ENCODE results near the gene EPB41L2. TPM values are rescaled to one million over a fixed set of nuclear protein-coding genes. Genes with fewer than 3 reads are reported as not detected.

Gene EPB41L2
- total RNA-seq, 1 experiment from 2014 or later: 91.7 TPM

- Histone ChIP-seq H3K27me3 (replicated peaks; ENCODE audit: control insufficient read depth, insufficient read depth, low read length) (no peaks in the 10 kb centered on the region), H3K4me1 (no peaks in the 10 kb centered on the region), H3K4me3 (ENCODE audit: low read depth, low read length) (no peak overlapping the region), H3K9me3 (no peaks in the 10 kb centered on the region), H3K36me3 (ENCODE audit: control insufficient read depth, insufficient read depth, low read length) (no peaks in the 10 kb centered on the region)
- peaks cover 6% of the 10 kb centered on the region for H3K36me3 Mint-ChIP-seq (ENCODE audit: insufficient read depth, unreplicated experiment)
- H3K4me3 Mint-ChIP-seq (ENCODE audit: unreplicated experiment): no peak overlapping the region
- BruUV-seq (replicated peaks): no TSS peak
- no peak for DNase-seq
- H3K27me3 Mint-ChIP-seq (ENCODE audit: insufficient read depth, unreplicated experiment): no peaks in the 10 kb centered on the region
- no peak overlapping the region for H3K27ac Mint-ChIP-seq (ENCODE audit: unreplicated experiment)
- ChIA-PET CTCF (interaction anchor here (0.6 kb wide), 1 partner anchor 19 kb away, joined by 3 read pairs; no protein-coding TSS in a partner anchor), POLR2A (no interaction called here)
- no peaks in the 10 kb centered on the region for H3K9me3 Mint-ChIP-seq (ENCODE audit: unreplicated experiment)
- TF ChIP-seq CTCF (IDR thresholded peaks at IDR 0.05; ENCODE audit: insufficient read depth in 1 of 2, low read depth in 1 of 2, low read length in 1 of 2, severe bottlenecking in 1 of 2, unreplicated experiment in 1 of 2): no peak
- intact Hi-C loops (cut with micrococcal nuclease; ENCODE audit: unreplicated experiment): loop anchor here (10.0 kb wide), 2 partner anchors 552 to 772 kb away; no protein-coding TSS in a partner anchor
- no peaks in the 10 kb centered on the region for H3K4me1 Mint-ChIP-seq (ENCODE audit: low read depth, unreplicated experiment)
Measured at GRCh38 chr6:130847001-130847910, 215.8 kb downstream of the EPB41L2 start.

- no peaks in the 10 kb centered on the region for H3K4me1 Mint-ChIP-seq (ENCODE audit: low read depth, unreplicated experiment)
- Histone ChIP-seq H3K36me3 (ENCODE audit: control insufficient read depth, insufficient read depth, low read length) (no peaks in the 10 kb centered on the region), H3K4me1 (no peaks in the 10 kb centered on the region), H3K27me3 (replicated peaks; ENCODE audit: control insufficient read depth, insufficient read depth, low read length) (no peaks in the 10 kb centered on the region), H3K9me3 (no peaks in the 10 kb centered on the region), H3K4me3 (ENCODE audit: low read depth, low read length) (no peak overlapping the region)
- CTCF ChIA-PET: no interaction called here
- DNase-seq: no peak
- no peaks in the 10 kb centered on the region for H3K9me3 Mint-ChIP-seq (ENCODE audit: unreplicated experiment)
- H3K36me3 Mint-ChIP-seq (ENCODE audit: insufficient read depth, unreplicated experiment): peaks cover 6% of the 10 kb centered on the region
- BruUV-seq (replicated peaks): no TSS peak
- no peak for TF ChIP-seq CTCF (IDR thresholded peaks at IDR 0.05; ENCODE audit: insufficient read depth in 1 of 2, low read depth in 1 of 2, low read length in 1 of 2, severe bottlenecking in 1 of 2, unreplicated experiment in 1 of 2)
- no peaks in the 10 kb centered on the region for H3K27me3 Mint-ChIP-seq (ENCODE audit: insufficient read depth, unreplicated experiment)
- H3K4me3 Mint-ChIP-seq (ENCODE audit: unreplicated experiment): no peak overlapping the region
- intact Hi-C loops (cut with micrococcal nuclease; ENCODE audit: unreplicated experiment): loop anchor here (10.0 kb wide), 2 partner anchors 552 to 772 kb away; no protein-coding TSS in a partner anchor
- POLR2A ChIA-PET: no interaction called here
- H3K27ac Mint-ChIP-seq (ENCODE audit: unreplicated experiment): no peak overlapping the region
Measured at GRCh38 chr6:130846501-130846900, 216.5 kb downstream of the EPB41L2 start.

GRCh38 chr6:130843575-130844320 lies 219.3 kb downstream of the EPB41L2 start:
- no peaks in the 10 kb centered on the region for H3K4me1 ChIP-seq
- H3K27me3 ChIP-seq (replicated peaks; ENCODE audit: control insufficient read depth, insufficient read depth, low read length): no peaks in the 10 kb centered on the region
- ChIA-PET POLR2A (no interaction called here), CTCF (no interaction called here)
- no peak overlapping the region for H3K4me3 ChIP-seq (ENCODE audit: low read depth, low read length)
- H3K36me3 ChIP-seq (ENCODE audit: control insufficient read depth, insufficient read depth, low read length): no peaks in the 10 kb centered on the region; the same call in 1 of the 2 replicates
- intact Hi-C loops (cut with micrococcal nuclease; ENCODE audit: unreplicated experiment): loop anchor here (1.0 to 10.0 kb wide), 9 partner anchors 16 to 769 kb away; partner anchors contain the start of gene SMLR1
- H3K9me3 ChIP-seq: no peaks in the 10 kb centered on the region
- H3K4me3 Mint-ChIP-seq (ENCODE audit: unreplicated experiment): no peak overlapping the region
- peak; percentile 52 to 58 for TF ChIP-seq CTCF (IDR thresholded peaks at IDR 0.05; ENCODE audit: insufficient read depth in 1 of 2, low read depth in 1 of 2, low read length in 1 of 2, severe bottlenecking in 1 of 2, unreplicated experiment in 1 of 2)
- H3K36me3 Mint-ChIP-seq (ENCODE audit: insufficient read depth, unreplicated experiment): peaks cover 6% of the 10 kb centered on the region
- no peaks in the 10 kb centered on the region for H3K27me3 Mint-ChIP-seq (ENCODE audit: insufficient read depth, unreplicated experiment)
- no TSS peak for BruUV-seq (replicated peaks)
- H3K9me3 Mint-ChIP-seq (ENCODE audit: unreplicated experiment): no peaks in the 10 kb centered on the region
- no peaks in the 10 kb centered on the region for H3K4me1 Mint-ChIP-seq (ENCODE audit: low read depth, unreplicated experiment)
- no peak overlapping the region for H3K27ac Mint-ChIP-seq (ENCODE audit: unreplicated experiment)
- peak in 1 of 2 experiments; percentile 54 for DNase-seq

Data from Caco-2 (cell line).